SK-N-SH (cell line): ENCODE results near the gene USH1G. TPM values are rescaled to one million over a fixed set of nuclear protein-coding genes. Genes with fewer than 3 reads are reported as not detected.

ENCODE experiments used
- CTCF ChIA-PET: fragments of 300-600, 350-600 bp; formaldehyde crosslinking; extraction: SDS; loops from one replicate; lab custom pipeline; 2021; lab: Yijun Ruan, JAX
- POLR2A ChIA-PET: fragments of 350-600 bp; sonication (Branson Sonifier 250); formaldehyde crosslinking; extraction: SDS; loops from one replicate; lab custom pipeline; 2020; ENCODE audit warnings: antibody characterized with exemption, inconsistent platforms; lab: Yijun Ruan, JAX
- DNase-seq: peaks from one replicate; pipeline ENCODE4 v3.0.0; 2012
- H2AFZ ChIP-seq: fragments of 200-600 bp; sonication (generic); 2 replicates; pipeline ENCODE4 v1.8.1; 2016; ENCODE audit warnings: antibody characterized with exemption, mild to moderate bottlenecking, low read depth
- H3F3A ChIP-seq: fragments of 200-600 bp; sonication (generic); replicated peaks from 2 replicates; pipeline ENCODE3; 2016; ENCODE audit warnings: antibody characterized with exemption, mild to moderate bottlenecking; ENCODE audit not compliant: insufficient read depth
- H3K27ac ChIP-seq, 2 experiments: fragments of 200-500 bp in 1 of 2; fragments of 200-600 bp in 1 of 2; sonication (Bioruptor generic) in 1 of 2; sonication (generic), shearing (Covaris generic) in 1 of 2; 2 replicates each; pipeline versions ENCODE4 v1.5.1 to v1.6.1; 2014 to 2016; ENCODE audit warnings: low read depth in 2 of 2, inconsistent platforms in 1 of 2, low read length in 1 of 2, mild to moderate bottlenecking in 1 of 2, mixed read lengths in 1 of 2
- H3K27me3 ChIP-seq: fragments of 200-600 bp; sonication (generic), shearing (Covaris generic); 2 replicates; pipeline ENCODE4 v1.6.1; 2016; ENCODE audit warnings: mixed run types; ENCODE audit not compliant: insufficient read depth
- H3K36me3 ChIP-seq, 2 experiments: fragments of 200-500 bp in 1 of 2; fragments of 200-600 bp in 1 of 2; sonication (Bioruptor generic) in 1 of 2; sonication (generic) in 1 of 2; replicated peaks in 1 of 2; 2 replicates each; pipeline versions ENCODE3 to v1.5.1; 2014 to 2016; ENCODE audit warnings: low read length in 1 of 2, mild to moderate bottlenecking in 1 of 2; ENCODE audit not compliant: insufficient read depth in 2 of 2, control insufficient read depth in 1 of 2
- H3K4me1 ChIP-seq, 2 experiments: fragments of 200-500 bp in 1 of 2; fragments of 200-600 bp in 1 of 2; sonication (Bioruptor generic) in 1 of 2; sonication (generic), shearing (Covaris generic) in 1 of 2; 2 replicates each; pipeline versions ENCODE4 v1.5.1 to v1.6.1; 2014 to 2016; ENCODE audit warnings: low read depth in 1 of 2, low read length in 1 of 2, mixed run types in 1 of 2; ENCODE audit not compliant: insufficient read depth in 2 of 2, control insufficient read depth in 1 of 2
- H3K4me2 ChIP-seq: fragments of 200-600 bp; sonication (generic), shearing (Covaris generic); 2 replicates; pipeline ENCODE4 v1.6.1; 2017; ENCODE audit warnings: mixed run types
- H3K4me3 ChIP-seq, 2 experiments: fragments of 200-500 bp in 1 of 2; fragments of 200-600 bp in 1 of 2; sonication (Bioruptor generic) in 1 of 2; sonication (generic), shearing (Covaris generic) in 1 of 2; 2 replicates each; pipeline versions ENCODE4 v1.5.1 to v1.8.1; 2014 to 2016; ENCODE audit warnings: low read depth in 2 of 2, inconsistent platforms in 1 of 2, low read length in 1 of 2, mild to moderate bottlenecking in 1 of 2, mixed read lengths in 1 of 2, moderate library complexity in 1 of 2
- H3K79me2 ChIP-seq: fragments of 200-600 bp; sonication (generic); 2 replicates; pipeline ENCODE4 v1.8.1; 2017; ENCODE audit warnings: mild to moderate bottlenecking; ENCODE audit not compliant: insufficient read depth
- H3K9ac ChIP-seq: fragments of 200-600 bp; sonication (generic); 2 replicates; pipeline ENCODE4 v1.6.1; 2017; ENCODE audit warnings: mixed run types
- H3K9me2 ChIP-seq: fragments of 200-600 bp; sonication (generic); 2 replicates; pipeline ENCODE4 v1.6.1; 2017; ENCODE audit warnings: mixed run types
- H3K9me3 ChIP-seq: fragments of 200-600 bp; sonication (generic); 2 replicates; pipeline ENCODE4 v1.6.1; 2017; ENCODE audit warnings: mixed run types, mild to moderate bottlenecking, moderate library complexity
- H4K20me1 ChIP-seq: fragments of 200-600 bp; sonication (generic); 2 replicates; pipeline ENCODE4 v1.6.1; 2017; ENCODE audit warnings: mild to moderate bottlenecking, mixed run types; ENCODE audit not compliant: insufficient read depth
- FOSL2 ChIP-seq: IDR thresholded peaks from 2 replicates; pipeline ENCODE4 v1.4.0; 2012; ENCODE audit warnings: low read depth, mild to moderate bottlenecking, moderate library complexity, borderline replicate concordance
- FOXJ3 ChIP-seq: sonication (generic); formaldehyde crosslinking; IDR thresholded peaks from 2 replicates; pipeline ENCODE4 v1.5.1; 2020; ENCODE audit warnings: mild to moderate bottlenecking, missing genetic modification reagents
- MAX ChIP-seq: IDR thresholded peaks from 2 replicates; pipeline ENCODE4 v1.4.0; 2012; ENCODE audit warnings: low read depth
- NFIC ChIP-seq: IDR thresholded peaks from 2 replicates; pipeline ENCODE4 v1.4.0; 2012; ENCODE audit warnings: borderline replicate concordance
- NRF1 ChIP-seq: IDR thresholded peaks from 2 replicates; pipeline ENCODE4 v1.6.1; 2012; ENCODE audit warnings: low read depth, mild to moderate bottlenecking, low read length
- PBX3 ChIP-seq: IDR thresholded peaks from 2 replicates; pipeline ENCODE4; 2012
- POLR2AphosphoS5 ChIP-seq: IDR thresholded peaks from 2 replicates; pipeline ENCODE4 v1.6.1; 2012; ENCODE audit warnings: low read depth, low read length
- REST ChIP-seq: IDR thresholded peaks from 2 replicates; pipeline ENCODE4 v1.6.1; 2012; ENCODE audit warnings: mild to moderate bottlenecking, low read depth, low read length, moderate library complexity
- RXRA ChIP-seq: IDR thresholded peaks from 2 replicates; pipeline ENCODE4 v1.4.0; 2012; ENCODE audit warnings: low read depth, mild to moderate bottlenecking, borderline replicate concordance
- TAF1 ChIP-seq: IDR thresholded peaks from 2 replicates; pipeline ENCODE4 v1.6.1; 2012; ENCODE audit warnings: low read depth, mild to moderate bottlenecking, low read length, moderate library complexity, borderline replicate concordance
- USF2 ChIP-seq: fragments of 150-350 bp; IDR thresholded peaks from 2 replicates; pipeline ENCODE4 v1.6.1; 2017; ENCODE audit warnings: antibody characterized with exemption, low read length, low read depth, borderline replicate concordance
- WGBS: methylation state at CpG from one replicate; pipeline ENCODE4 v1.1.6; 2017; ENCODE audit warnings: low lambda C conversion rate; 5-methylcytosine and 5-hydroxymethylcytosine counted together
- polyA plus RNA-seq, 3 experiments: library from polyadenylated mRNA; depleted of rRNA; stranded (reverse); fragments of >200 nt; gene quantifications; 2 replicates each; pipeline ENCODE4 v1.2.3, GENCODE V29; 2012

Gene USH1G
- polyA plus RNA-seq, 1 of the 3 experiments (the other 2 are of a cell fraction) = not detected

- Histone ChIP-seq H3K4me2 (no peak overlapping the region), H3K27me3 (peaks cover 10% of the 10 kb centered on the region; the same call in 1 of the 2 replicates), H4K20me1 (no peaks in the 10 kb centered on the region), H3K79me2 (no peaks in the 10 kb centered on the region), H3K4me3 (no peak overlapping the region), H3K9me2 (no peaks in the 10 kb centered on the region), H3K9ac (no peak overlapping the region), H3K9me3 (no peaks in the 10 kb centered on the region), H3K27ac (no peak overlapping the region), H3K36me3 (no peaks in the 10 kb centered on the region), H2AFZ (no peak overlapping the region), H3F3A (no peaks in the 10 kb centered on the region), H3K4me1 (peaks cover 0 to 5% of the 10 kb centered on the region in 2 experiments; a peak in 2 of 4 replicates)
- WGBS = 61% methylated on average over 19 of the region's 19 CpGs
- POLR2A ChIA-PET = no interaction called here
- CTCF ChIA-PET = interaction anchor here (0.7 to 47.7 kb wide), 8 partner anchors 10 to 117 kb away, joined by 3 to 3869 read pairs (median 4); partner anchors contain the start of genes GRIN2C, NAT9, OTOP2 and OTOP3
- DNase-seq = no peak
- TF ChIP-seq NRF1 = no peak
- no peak for TF ChIP-seq REST
- TF ChIP-seq FOSL2 = no peak
- no peak for TF ChIP-seq RXRA
- no peak for TF ChIP-seq FOXJ3 (CRISPR knock-in tag)
- no peak for TF ChIP-seq POLR2AphosphoS5
- TF ChIP-seq TAF1 = no peak
- no peak for TF ChIP-seq NFIC
- TF ChIP-seq USF2 = no peak
- TF ChIP-seq PBX3 = no peak
- no peak for TF ChIP-seq MAX
Observed at GRCh38 chr17:74877592-74878548, 45.2 kb downstream of the USH1G start.
